HT-29 (cell line): Measurements from ENCODE around the gene ISL2. TPM values are rescaled to one million over a fixed set of nuclear protein-coding genes. Genes with fewer than 3 reads are reported as not detected.

Experiments
- DNase-seq: peaks from one replicate; pipeline ENCODE4 v3.0.0-alpha.2; 2015; ENCODE audit warnings: low spot score
- total RNA-seq: library from RNA; depleted of rRNA; stranded (reverse); fragments of >200 nt; shearing (Covaris generic); gene quantifications from 2 replicates; pipeline ENCODE4 v1.2.3, GENCODE V29; 2014; rRNA removed

ISL2 gene
- total RNA-seq, 1 experiment from 2014 or later = 3.4 TPM

GRCh38 chr15:76368122-76368621, 31.6 kb downstream of the ISL2 start:
- no peak for DNase-seq

GRCh38 chr15:76376029-76376428, 39.5 kb downstream of the ISL2 start:
- DNase-seq = no peak

GRCh38 chr15:76376816-76377215, 40.2 kb downstream of the ISL2 start:
- no peak for DNase-seq

- no peak for DNase-seq
Observed at GRCh38 chr15:76377217-76377616, 40.6 kb downstream of the ISL2 start.

- no peak for DNase-seq
Observed at GRCh38 chr15:76377751-76378150, 41.2 kb downstream of the ISL2 start.

GRCh38 chr15:76378691-76379090, 42.1 kb downstream of the ISL2 start:
- DNase-seq = no peak

GRCh38 chr15:76380249-76380648, 43.7 kb downstream of the ISL2 start:
- DNase-seq = no peak

GRCh38 chr15:76381366-76381765, 44.8 kb downstream of the ISL2 start:
- DNase-seq = no peak

- DNase-seq = no peak
Observed at GRCh38 chr15:76382987-76383728, 46.6 kb downstream of the ISL2 start.

- DNase-seq = no peak
Observed at GRCh38 chr15:76384409-76384808, 47.8 kb downstream of the ISL2 start.

- DNase-seq = no peak
Observed at GRCh38 chr15:76386178-76386577, 49.6 kb downstream of the ISL2 start.

- no peak for DNase-seq
Observed at GRCh38 chr15:76386926-76387325, 50.4 kb downstream of the ISL2 start.

GRCh38 chr15:76390571-76390970, 54.0 kb downstream of the ISL2 start:
- no peak for DNase-seq

GRCh38 chr15:76391309-76391708, 54.7 kb downstream of the ISL2 start:
- DNase-seq = no peak

- DNase-seq = no peak
Observed at GRCh38 chr15:76391847-76392246, 55.3 kb downstream of the ISL2 start.

Other genes with a start within 250 kb of the ISL2 start
- gene ETFA, start 25.3 kb upstream of the ISL2 start, total RNA-seq = 154 and 157 TPM in 2 replicates